Kidney (tissue), 14 donors: ENCODE results near the gene TTC28. TPM values are rescaled to one million over a fixed set of nuclear protein-coding genes. Genes with fewer than 3 reads are reported as not detected.

Source experiments
- DNase-seq, 5 donors: peaks; one replicate each; pipeline ENCODE4 v3.0.0-alpha.2; 2013 to 2020
- FAIRE-seq: peaks from 2 replicates; lab custom pipeline; 2012; peaks lifted over from hg19 to GRCh38; lab: Jason Lieb, UNC
- H3K27ac ChIP-seq, 2 donors: one replicate each; pipeline ENCODE4 v1.7.0; 2013; ENCODE audit warnings: low read depth in 2 of 2, low read length in 2 of 2, inconsistent platforms in 1 of 2
- H3K27me3 ChIP-seq: one replicate; pipeline ENCODE4 v1.7.1; 2013; ENCODE audit warnings: low read length, inconsistent platforms; ENCODE audit not compliant: control insufficient read depth, insufficient read depth
- H3K36me3 ChIP-seq, 3 donors: one replicate each; pipeline versions ENCODE4 v1.7.0 to v1.7.1; 2013; ENCODE audit warnings: low read length in 3 of 3, control low read depth in 1 of 3, inconsistent platforms in 1 of 3; ENCODE audit not compliant: insufficient read depth in 3 of 3, control insufficient read depth in 2 of 3
- H3K4me1 ChIP-seq, 3 donors: one replicate each; pipeline versions ENCODE4 v1.7.0 to v1.7.1; 2013; ENCODE audit warnings: low read length in 3 of 3, inconsistent platforms in 1 of 3, low read depth in 1 of 3; ENCODE audit not compliant: control insufficient read depth in 2 of 3, insufficient read depth in 2 of 3
- H3K4me3 ChIP-seq, 3 donors: one replicate each; pipeline versions ENCODE4 v1.7.0 to v1.8.1; 2013; ENCODE audit warnings: low read length in 3 of 3, control low read depth in 1 of 3, inconsistent platforms in 1 of 3
- H3K9ac ChIP-seq, 3 donors: one replicate each; pipeline versions ENCODE4 v1.7.0 to v1.7.1; 2013; ENCODE audit warnings: low read length in 3 of 3, control low read depth in 1 of 3, inconsistent platforms in 1 of 3
- H3K9me3 ChIP-seq, 3 donors: one replicate each; pipeline versions ENCODE4 v1.7.0 to v1.7.1; 2013; ENCODE audit warnings: low read length in 3 of 3, control low read depth in 1 of 3, inconsistent platforms in 1 of 3; ENCODE audit not compliant: control insufficient read depth in 2 of 3, insufficient read depth in 1 of 3
- intact Hi-C: fragments of 100-400 bp; cut with DNase I; formaldehyde crosslinking; loops from one replicate; pipeline ENCODE4 v1.11.1; 2022
- polyA plus RNA-seq: library from polyadenylated mRNA; stranded (reverse); fragments of 350-450 nt; fragmentation: Illumina TruSeq; extraction: RNeasy Lipid Tissue Mini Kit (QIAGEN cat#74804); gene quantifications from one replicate; pipeline ENCODE4 v1.2.3, GENCODE V29; 2014; ENCODE audit warnings: low read depth, low replicate concordance; ENCODE audit not compliant: insufficient read depth
- total RNA-seq: library from RNA; stranded (reverse); fragmentation: NEBNext Ultra II Directional; extraction: Animal tissue kit (Norgen Biotek cat#: 25700); gene quantifications from one replicate; pipeline ENCODE4 v1.2.1, GENCODE V29; 2021
- TF ChIP-seq, protein P1 (sequence below): IDR thresholded peaks from 3 replicates; pipeline ENCODE4 v1.5.1; 2012; ENCODE audit warnings: mild to moderate bottlenecking, moderate library complexity, borderline replicate concordance; ENCODE audit not compliant: insufficient read depth; ENCODE audit errors: extremely low read depth
- donor health status: control.
- donor health status: control.
- donor health status: control.
- donor health status: control.
- donor health status: control.
- donor health status: DM: yes; HTN: yes; CAD: no.
- donor health status: Normal renal cell carcinoma (clear cell type).

Gene TTC28
- total and polyA plus RNA-seq, 2 donors from 2014 or later, result 3.5 to 40.2 TPM

DNA sequence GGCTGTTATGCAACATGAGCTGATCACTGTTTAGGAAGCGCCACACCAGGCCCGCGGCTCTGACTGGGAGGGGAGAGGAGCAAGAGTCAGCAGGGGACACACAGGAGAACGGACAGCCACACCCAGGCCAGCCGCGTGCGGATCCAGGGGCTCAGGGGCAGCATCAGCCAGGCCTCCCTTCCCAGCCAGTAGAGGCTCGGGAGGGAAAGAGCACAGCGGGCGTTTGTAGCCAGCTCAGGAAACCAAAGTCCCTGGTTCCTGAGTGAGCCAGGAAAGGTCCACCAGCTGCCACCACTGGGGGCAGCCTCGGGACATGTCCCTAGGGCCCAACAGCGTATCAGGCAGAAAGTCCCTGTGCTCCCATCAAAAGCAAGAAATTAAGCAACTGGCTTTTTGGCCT is 688.8 kb downstream of the TTC28 start:
- intact Hi-C loops, result no loop called here
- no peak overlapping the region for H3K4me3 ChIP-seq

DNA sequence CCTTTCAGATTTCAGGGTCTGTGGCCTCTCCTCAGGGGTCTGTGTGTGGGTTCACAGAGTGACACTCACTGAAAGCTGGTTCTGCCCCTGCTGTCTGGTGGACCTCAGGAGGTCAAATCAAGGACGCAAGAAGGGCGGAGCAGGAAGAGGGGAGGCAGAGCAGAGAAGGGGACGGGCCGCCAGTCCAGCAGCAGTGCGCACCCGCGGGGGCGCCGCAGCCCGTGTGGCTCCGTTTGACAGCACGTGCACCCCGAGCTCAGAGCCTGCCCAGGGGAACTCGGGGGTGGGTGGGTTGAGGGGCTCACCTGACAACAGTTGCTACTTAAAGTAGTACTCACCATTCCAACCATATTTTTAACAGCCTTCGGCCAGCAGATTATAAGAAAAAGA is 689.2 kb downstream of the TTC28 start:
- no peak overlapping the region for H3K27ac ChIP-seq
- H3K9ac ChIP-seq, result no peak overlapping the region
- peaks cover 2 to 23% (median 6%) of the 10 kb centered on the region in 3 donors for H3K36me3 ChIP-seq
- peaks cover 0 to 2% (median 0%) of the 10 kb centered on the region in 3 donors for H3K4me1 ChIP-seq
- FAIRE-seq (no peak), DNase-seq (peak in 1 of 5 donors; percentile 28)
- no peaks in the 10 kb centered on the region for H3K27me3 ChIP-seq
- no peak overlapping the region for H3K4me3 ChIP-seq
- intact Hi-C loops, result no loop called here
- H3K9me3 ChIP-seq, result no peaks in the 10 kb centered on the region
- TF ChIP-seq, protein P1, sequence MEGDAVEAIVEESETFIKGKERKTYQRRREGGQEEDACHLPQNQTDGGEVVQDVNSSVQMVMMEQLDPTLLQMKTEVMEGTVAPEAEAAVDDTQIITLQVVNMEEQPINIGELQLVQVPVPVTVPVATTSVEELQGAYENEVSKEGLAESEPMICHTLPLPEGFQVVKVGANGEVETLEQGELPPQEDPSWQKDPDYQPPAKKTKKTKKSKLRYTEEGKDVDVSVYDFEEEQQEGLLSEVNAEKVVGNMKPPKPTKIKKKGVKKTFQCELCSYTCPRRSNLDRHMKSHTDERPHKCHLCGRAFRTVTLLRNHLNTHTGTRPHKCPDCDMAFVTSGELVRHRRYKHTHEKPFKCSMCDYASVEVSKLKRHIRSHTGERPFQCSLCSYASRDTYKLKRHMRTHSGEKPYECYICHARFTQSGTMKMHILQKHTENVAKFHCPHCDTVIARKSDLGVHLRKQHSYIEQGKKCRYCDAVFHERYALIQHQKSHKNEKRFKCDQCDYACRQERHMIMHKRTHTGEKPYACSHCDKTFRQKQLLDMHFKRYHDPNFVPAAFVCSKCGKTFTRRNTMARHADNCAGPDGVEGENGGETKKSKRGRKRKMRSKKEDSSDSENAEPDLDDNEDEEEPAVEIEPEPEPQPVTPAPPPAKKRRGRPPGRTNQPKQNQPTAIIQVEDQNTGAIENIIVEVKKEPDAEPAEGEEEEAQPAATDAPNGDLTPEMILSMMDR, result no peak

More for the DNA sequence above, 688.8 kb downstream of the TTC28 start:
- Histone ChIP-seq H3K27ac (no peak overlapping the region), H3K9ac (no peak overlapping the region), H3K36me3 (peaks cover 2 to 21% (median 6%) of the 10 kb centered on the region in 3 donors), H3K4me1 (peaks cover 0 to 2% (median 0%) of the 10 kb centered on the region in 3 donors), H3K9me3 (no peaks in the 10 kb centered on the region), H3K27me3 (no peaks in the 10 kb centered on the region)
- no peak for FAIRE-seq
- TF ChIP-seq, protein P1, result peak; percentile 32
- DNase-seq, result peak in 4 of 5 donors; percentile 46 to 55 (median 50)

DNA sequence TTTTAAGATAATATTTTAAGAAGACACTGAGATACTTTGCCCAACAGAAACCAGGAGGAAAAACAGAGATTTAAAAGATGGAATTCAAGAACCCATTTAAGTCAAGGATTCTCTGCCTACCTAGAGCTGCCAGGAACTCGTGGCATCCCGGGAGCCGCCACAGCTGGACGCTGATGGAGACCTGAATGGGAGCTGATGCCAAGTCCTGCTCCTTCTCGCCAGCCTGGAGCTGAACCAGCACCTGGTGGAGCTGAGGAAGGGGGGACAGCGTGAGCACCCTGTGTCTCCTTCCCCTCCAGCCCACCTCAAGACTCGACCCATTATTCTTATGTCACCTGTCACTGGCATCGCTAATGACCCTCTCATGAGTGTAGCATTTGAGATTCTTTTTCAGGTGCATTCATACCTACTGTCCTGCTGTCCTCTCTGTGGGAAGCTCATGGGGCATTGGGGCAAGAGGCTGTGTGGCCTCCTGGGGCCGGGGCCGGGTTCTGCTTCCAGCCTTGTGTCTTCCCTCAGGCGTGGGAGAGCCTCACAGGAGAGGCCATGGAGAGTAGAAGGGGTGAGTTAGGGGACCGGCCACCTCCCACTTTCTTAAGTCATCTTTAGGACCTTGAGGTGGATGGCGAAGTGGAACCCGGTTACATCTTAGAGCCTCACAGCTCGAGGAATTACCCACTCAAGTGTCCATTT is 689.7 kb downstream of the TTC28 start:
- TF ChIP-seq, protein P1, result no peak
- no peak overlapping the region for H3K9ac ChIP-seq
- intact Hi-C loops, result no loop called here
- H3K9me3 ChIP-seq, result no peaks in the 10 kb centered on the region
- FAIRE-seq, result no peak
- H3K4me1 ChIP-seq, result peaks cover 0 to 2% (median 0%) of the 10 kb centered on the region in 3 donors
- peaks cover 2 to 21% (median 7%) of the 10 kb centered on the region in 3 donors for H3K36me3 ChIP-seq
- no peak for DNase-seq
- no peak overlapping the region for H3K4me3 ChIP-seq
- H3K27ac ChIP-seq, result no peak overlapping the region
- H3K27me3 ChIP-seq, result no peaks in the 10 kb centered on the region
